CD14-positive monocyte (primary cell): ENCODE data around the gene CIBAR2. TPM values are rescaled to one million over a fixed set of nuclear protein-coding genes. Genes with fewer than 3 reads are reported as not detected.

Experiments used
- DNase-seq, 3 donors: peaks; one replicate each; pipeline ENCODE4 v3.0.0-alpha.2; 2011 to 2022
- H2AFZ ChIP-seq: 2 replicates; pipeline ENCODE4 v1.6.0; 2012; ENCODE audit warnings: mild to moderate bottlenecking, low read depth, low read length, inconsistent platforms; ENCODE audit not compliant: insufficient read depth, poor library complexity, severe bottlenecking
- H3K27ac ChIP-seq, 2 donors: 1 replicate in 1 of 2; 2 replicates in 1 of 2; pipeline ENCODE4 v1.5.1; 2012 to 2013; ENCODE audit warnings: low read length in 2 of 2, control low read depth in 1 of 2, inconsistent platforms in 1 of 2, low read depth in 1 of 2, mild to moderate bottlenecking in 1 of 2
- H3K27me3 ChIP-seq, 2 donors: one replicate each; pipeline versions ENCODE4 v1.6.0 to v1.6.1; 2011 to 2013; ENCODE audit warnings: low read length in 2 of 2; ENCODE audit not compliant: control insufficient read depth in 2 of 2, insufficient read depth in 2 of 2
- H3K36me3 ChIP-seq, 2 donors: replicated peaks in 1 of 2; 1 replicate in 1 of 2; 2 replicates in 1 of 2; pipeline versions ENCODE4 v1.5.1 to v1.6.1; 2012 to 2013; ENCODE audit warnings: low read length in 2 of 2, control low read depth in 1 of 2, inconsistent platforms in 1 of 2, mild to moderate bottlenecking in 1 of 2; ENCODE audit not compliant: insufficient read depth in 2 of 2, control insufficient read depth in 1 of 2
- H3K4me1 ChIP-seq, 2 donors: 1 replicate in 1 of 2; 2 replicates in 1 of 2; pipeline versions ENCODE4 v1.5.1 to v1.6.1; 2012 to 2013; ENCODE audit warnings: low read length in 2 of 2, control low read depth in 1 of 2, inconsistent platforms in 1 of 2, mild to moderate bottlenecking in 1 of 2, moderate library complexity in 1 of 2; ENCODE audit not compliant: insufficient read depth in 2 of 2, control insufficient read depth in 1 of 2
- H3K4me2 ChIP-seq: replicated peaks from 2 replicates; pipeline ENCODE3; 2012; ENCODE audit warnings: low read length, moderate library complexity, mild to moderate bottlenecking; ENCODE audit not compliant: poor library complexity, severe bottlenecking; ENCODE audit errors: extremely low read depth
- H3K4me3 ChIP-seq, 3 experiments: fragments of 200-600 bp in 1 of 3; sonication (generic) in 1 of 3; replicated peaks in 1 of 3; 1 replicate in 2 of 3; 2 replicates in 1 of 3; pipeline ENCODE4 v1.5.1; 2011 to 2013; ENCODE audit warnings: low read length in 3 of 3, mild to moderate bottlenecking in 3 of 3, control low read depth in 2 of 3, low read depth in 2 of 3, inconsistent platforms in 1 of 3, moderate library complexity in 1 of 3
- H3K79me2 ChIP-seq: 2 replicates; pipeline ENCODE4 v1.6.0; 2012; ENCODE audit warnings: mild to moderate bottlenecking, control low read depth, inconsistent platforms, low read length, moderate library complexity; ENCODE audit not compliant: insufficient read depth
- H3K9ac ChIP-seq: 2 replicates; pipeline ENCODE4 v1.6.0; 2017; ENCODE audit warnings: low read length, mild to moderate bottlenecking; ENCODE audit not compliant: insufficient read depth, poor library complexity, severe bottlenecking
- H3K9me3 ChIP-seq, 2 donors: replicated peaks in 1 of 2; 1 replicate in 1 of 2; 2 replicates in 1 of 2; pipeline versions ENCODE4 v1.5.1 to v1.6.1; 2012 to 2013; ENCODE audit warnings: low read length in 2 of 2, control low read depth in 1 of 2; ENCODE audit not compliant: control insufficient read depth in 1 of 2, insufficient read depth in 1 of 2
- H4K20me1 ChIP-seq: 2 replicates; pipeline ENCODE4 v1.6.0; 2012; ENCODE audit warnings: mild to moderate bottlenecking, low read length, control low read depth, moderate library complexity; ENCODE audit not compliant: insufficient read depth
- H3K27ac Mint-ChIP-seq, 7 donors: one replicate each; pipeline ENCODE4 v1.8.0; 2020; ENCODE audit warnings: mild to moderate bottlenecking in 7 of 7, mixed read lengths in 7 of 7, moderate library complexity in 6 of 7, inconsistent platforms in 2 of 7
- H3K27me3 Mint-ChIP-seq, 3 donors: one replicate each; pipeline ENCODE4 v1.8.0; 2021 to 2022; ENCODE audit warnings: low read depth in 3 of 3, mild to moderate bottlenecking in 3 of 3, mixed read lengths in 3 of 3, moderate library complexity in 3 of 3, inconsistent platforms in 1 of 3
- H3K36me3 Mint-ChIP-seq, 2 donors: one replicate each; pipeline ENCODE4 v1.8.0; 2020; ENCODE audit warnings: mixed read lengths in 2 of 2, inconsistent platforms in 1 of 2, mild to moderate bottlenecking in 1 of 2
- H3K4me1 Mint-ChIP-seq: one replicate; pipeline ENCODE4 v1.8.0; 2020; ENCODE audit warnings: mild to moderate bottlenecking, mixed read lengths
- H3K4me3 Mint-ChIP-seq, 2 donors: one replicate each; pipeline ENCODE4 v1.8.0; 2020; ENCODE audit warnings: mild to moderate bottlenecking in 2 of 2, mixed read lengths in 2 of 2, moderate library complexity in 1 of 2
- H3K9me3 Mint-ChIP-seq, 7 donors: one replicate each; pipeline ENCODE4 v1.8.0; 2020 to 2022; ENCODE audit warnings: mixed read lengths in 7 of 7, mild to moderate bottlenecking in 6 of 7, moderate library complexity in 6 of 7, inconsistent platforms in 2 of 7
- WGBS: methylation state at CpG from one replicate; pipeline ENCODE4 v1.1.5; 2013; ENCODE audit warnings: missing lambda C conversion rate; ENCODE audit not compliant: insufficient coverage; 5-methylcytosine and 5-hydroxymethylcytosine counted together
- intact Hi-C, 2 donors: fragments of 100-400 bp; cut with micrococcal nuclease; formaldehyde crosslinking; loops; one replicate each; pipeline versions ENCODE4 v1.15.0 to v1.15.1; 2023
- polyA plus RNA-seq, 3 donors: library from polyadenylated mRNA; depleted of rRNA in 1 of 3; unstranded in 2 of 3; stranded (reverse) in 1 of 3; fragments of 300-500 nt in 2 of 3; fragments of >200 nt in 1 of 3; fragmentation: Illumina TruSeq in 2 of 3; gene quantifications; 1 replicate in 2 of 3; 2 replicates in 1 of 3; pipeline ENCODE4 v1.2.3, GENCODE V29; 2012 to 2021
- TF ChIP-seq, protein P1 (sequence below): fragments of 200-600 bp; IDR thresholded peaks from one replicate; pipeline ENCODE4 v1.8.0; 2022; ENCODE audit warnings: antibody characterized with exemption, mild to moderate bottlenecking

The CIBAR2 gene
- polyA plus RNA-seq, 3 donors: not detected

- TF ChIP-seq, protein P1, sequence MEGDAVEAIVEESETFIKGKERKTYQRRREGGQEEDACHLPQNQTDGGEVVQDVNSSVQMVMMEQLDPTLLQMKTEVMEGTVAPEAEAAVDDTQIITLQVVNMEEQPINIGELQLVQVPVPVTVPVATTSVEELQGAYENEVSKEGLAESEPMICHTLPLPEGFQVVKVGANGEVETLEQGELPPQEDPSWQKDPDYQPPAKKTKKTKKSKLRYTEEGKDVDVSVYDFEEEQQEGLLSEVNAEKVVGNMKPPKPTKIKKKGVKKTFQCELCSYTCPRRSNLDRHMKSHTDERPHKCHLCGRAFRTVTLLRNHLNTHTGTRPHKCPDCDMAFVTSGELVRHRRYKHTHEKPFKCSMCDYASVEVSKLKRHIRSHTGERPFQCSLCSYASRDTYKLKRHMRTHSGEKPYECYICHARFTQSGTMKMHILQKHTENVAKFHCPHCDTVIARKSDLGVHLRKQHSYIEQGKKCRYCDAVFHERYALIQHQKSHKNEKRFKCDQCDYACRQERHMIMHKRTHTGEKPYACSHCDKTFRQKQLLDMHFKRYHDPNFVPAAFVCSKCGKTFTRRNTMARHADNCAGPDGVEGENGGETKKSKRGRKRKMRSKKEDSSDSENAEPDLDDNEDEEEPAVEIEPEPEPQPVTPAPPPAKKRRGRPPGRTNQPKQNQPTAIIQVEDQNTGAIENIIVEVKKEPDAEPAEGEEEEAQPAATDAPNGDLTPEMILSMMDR: no peak
- peak overlapping the region in 1 of 2 donors; percentile 30 for H3K4me3 Mint-ChIP-seq
- no peaks in the 10 kb centered on the region for H3K9me3 Mint-ChIP-seq
- H3K4me1 Mint-ChIP-seq: peaks cover 32% of the 10 kb centered on the region
- peak overlapping the region in 1 of 7 donors; percentile 5 for H3K27ac Mint-ChIP-seq
- H3K9ac ChIP-seq: no peak overlapping the region
- H4K20me1 ChIP-seq: no peaks in the 10 kb centered on the region
- WGBS: 17% methylated on average over 11 of the region's 14 CpGs
- H3K27me3 Mint-ChIP-seq: peaks cover under 1 to 8% (median 5%) of the 10 kb centered on the region in 3 donors
- peaks cover 0 to 4% of the 10 kb centered on the region in 2 donors for H3K36me3 Mint-ChIP-seq
- H3K9me3 ChIP-seq: no peaks in the 10 kb centered on the region
- intact Hi-C loops: loop anchor here in 1 of 2 donors (5.0 kb wide), 1 partner anchor 41 kb away; no protein-coding TSS in a partner anchor
- no peak for DNase-seq
- H3K27ac ChIP-seq: no peak overlapping the region
- H2AFZ ChIP-seq: peak overlapping the region; percentile 82
- peaks cover 26 to 28% of the 10 kb centered on the region in 2 donors for H3K4me1 ChIP-seq
- H3K4me2 ChIP-seq: peak overlapping the region; percentile 67
- H3K4me3 ChIP-seq: peak overlapping the region in 1 of 3 experiments; percentile 67
- no peaks in the 10 kb centered on the region for H3K79me2 ChIP-seq
- no peaks in the 10 kb centered on the region for H3K27me3 ChIP-seq
- no peaks in the 10 kb centered on the region for H3K36me3 ChIP-seq
Observed at GRCh38 chr16:85158743-85159178, 46.5 kb upstream of the CIBAR2 start.

- Histone ChIP-seq H2AFZ (peak overlapping the region; percentile 82), H3K27me3 (no peaks in the 10 kb centered on the region), H3K4me1 (peaks cover 26 to 28% of the 10 kb centered on the region in 2 donors), H3K27ac (peak overlapping the region; percentile 65 to 73), H3K9ac (peak overlapping the region; percentile 39), H4K20me1 (no peaks in the 10 kb centered on the region), H3K4me3 (peak overlapping the region; percentile 36 to 67 (median 45)), H3K4me2 (peak overlapping the region; percentile 67), H3K9me3 (no peaks in the 10 kb centered on the region), H3K36me3 (no peaks in the 10 kb centered on the region), H3K79me2 (no peaks in the 10 kb centered on the region)
- H3K4me1 Mint-ChIP-seq: peaks cover 32% of the 10 kb centered on the region
- H3K36me3 Mint-ChIP-seq: peaks cover 0 to 4% of the 10 kb centered on the region in 2 donors
- TF ChIP-seq, protein P1: no peak
- intact Hi-C loops: loop anchor here in 1 of 2 donors (5.0 kb wide), 1 partner anchor 41 kb away; no protein-coding TSS in a partner anchor
- no peaks in the 10 kb centered on the region for H3K9me3 Mint-ChIP-seq
- peak overlapping the region; percentile 83 to 89 for H3K4me3 Mint-ChIP-seq
- DNase-seq: peak; percentile 53 to 59 (median 57)
- peak overlapping the region; percentile 81 to 97 (median 93) for H3K27ac Mint-ChIP-seq
- 4% methylated on average over 7 of the region's 19 CpGs for WGBS
- peaks cover 0 to 10% (median 5%) of the 10 kb centered on the region in 3 donors for H3K27me3 Mint-ChIP-seq
Observed at GRCh38 chr16:85157813-85158742, 45.8 kb upstream of the CIBAR2 start.
